HepG2 (cell line): Measurements from ENCODE around the gene KMT2B. TPM values are rescaled to one million over a fixed set of nuclear protein-coding genes. Genes with fewer than 3 reads are reported as not detected.
A peak's percentile ranks its signal among the peaks of the same experiment; 100 is the strongest.

Experiments used
- ADNP ChIP-seq: sonication (generic); formaldehyde crosslinking; IDR thresholded peaks from 2 replicates; pipeline ENCODE4 v1.4.0; 2020; ENCODE audit warnings: missing genetic modification reagents
- AGO2 ChIP-seq: fragments of 200-400 bp; formaldehyde crosslinking; optimal IDR thresholded peaks from 2 replicates; pipeline ENCODE3; 2017; ENCODE audit warnings: mild to moderate bottlenecking, low read depth, low read length, moderate library complexity
- DNMT3B ChIP-seq: conservative IDR thresholded peaks from 2 replicates; pipeline ENCODE4 v1.6.1; 2016; ENCODE audit warnings: missing biosample characterization, control low read depth
- DR1 ChIP-seq: sonication (generic); formaldehyde crosslinking; IDR thresholded peaks from 2 replicates; pipeline ENCODE4 v1.8.0; 2021; ENCODE audit warnings: mild to moderate bottlenecking, missing genetic modification reagents, inconsistent platforms
- ELF1 ChIP-seq: sonication (generic); formaldehyde crosslinking; IDR thresholded peaks from 2 replicates; pipeline ENCODE4 v1.4.0; 2020; ENCODE audit warnings: missing genetic modification reagents
- GPN1 ChIP-seq: sonication (generic); formaldehyde crosslinking; IDR thresholded peaks from 2 replicates; pipeline ENCODE4 v1.5.1; 2020; ENCODE audit warnings: missing genetic modification reagents, borderline replicate concordance
- IKZF4 ChIP-seq: sonication (generic); formaldehyde crosslinking; IDR thresholded peaks from 2 replicates; pipeline ENCODE4 v1.5.1; 2020; ENCODE audit warnings: borderline replicate concordance, mild to moderate bottlenecking, low read depth, missing genetic modification reagents; ENCODE audit errors: not compliant biosample characterization
- KDM4B ChIP-seq: sonication (generic); formaldehyde crosslinking; IDR thresholded peaks from 2 replicates; pipeline ENCODE4 v1.4.0; 2020; ENCODE audit warnings: missing genetic modification reagents
- MED1 ChIP-seq: sonication (generic); formaldehyde crosslinking; IDR thresholded peaks from 2 replicates; pipeline ENCODE4 v1.4.0; 2020; ENCODE audit warnings: missing genetic modification reagents
- MIER3 ChIP-seq: IDR thresholded peaks from 2 replicates; pipeline ENCODE4 v1.6.1; 2016; ENCODE audit warnings: missing compliant biosample characterization, borderline replicate concordance
- NFIB ChIP-seq: sonication (generic); formaldehyde crosslinking; IDR thresholded peaks from 2 replicates; pipeline ENCODE4 v1.9.0; 2021; ENCODE audit warnings: missing genetic modification reagents, mild to moderate bottlenecking, borderline replicate concordance
- PRPF4 ChIP-seq: fragments of 200-400 bp; formaldehyde crosslinking; IDR thresholded peaks from 2 replicates; pipeline ENCODE4 v1.6.1; 2016; ENCODE audit warnings: low read length, low read depth; ENCODE audit not compliant: poor library complexity, severe bottlenecking
- REPIN1 ChIP-seq: sonication (generic); formaldehyde crosslinking; IDR thresholded peaks from 2 replicates; pipeline ENCODE4 v1.8.0; 2022; ENCODE audit warnings: missing genetic modification reagents, low read depth, mild to moderate bottlenecking, borderline replicate concordance
- SOX5 ChIP-seq: IDR thresholded peaks from 2 replicates; pipeline ENCODE4 v1.6.1; 2016; ENCODE audit warnings: borderline replicate concordance
- SRSF4 ChIP-seq: fragments of 200-400 bp; formaldehyde crosslinking; IDR thresholded peaks from one replicate; pipeline ENCODE4 v1.6.1; 2018; ENCODE audit warnings: mild to moderate bottlenecking, low read depth, low read length, moderate library complexity; ENCODE audit not compliant: poor library complexity, severe bottlenecking
- ZKSCAN1 ChIP-seq: fragments of 150-350 bp; IDR thresholded peaks from 2 replicates; pipeline ENCODE4 v1.6.1; 2014; ENCODE audit warnings: low read length
- ZMYM4 ChIP-seq: sonication (generic); formaldehyde crosslinking; IDR thresholded peaks from 2 replicates; pipeline ENCODE4 v1.8.1; 2023; ENCODE audit warnings: mild to moderate bottlenecking, missing genetic modification reagents
- ZNF12 ChIP-seq: sonication (generic); formaldehyde crosslinking; IDR thresholded peaks from 2 replicates; pipeline ENCODE4 v1.5.0; 2020; ENCODE audit warnings: missing genetic modification reagents
- ZNF282 ChIP-seq: fragments of 450-650 bp; IDR thresholded peaks from 2 replicates; pipeline ENCODE4 v1.6.1; 2018; ENCODE audit not compliant: partially characterized antibody
- ZNF556 ChIP-seq: sonication (generic); formaldehyde crosslinking; IDR thresholded peaks from 2 replicates; pipeline ENCODE4 v1.4.0; 2020; ENCODE audit warnings: mild to moderate bottlenecking, missing genetic modification reagents, borderline replicate concordance
- ZNF660 ChIP-seq: sonication (generic); formaldehyde crosslinking; IDR thresholded peaks from 2 replicates; pipeline ENCODE4 v1.5.1; 2020; ENCODE audit warnings: mild to moderate bottlenecking, low read depth, missing genetic modification reagents, borderline replicate concordance
- ZNF672 ChIP-seq: sonication (generic); formaldehyde crosslinking; IDR thresholded peaks from 2 replicates; pipeline ENCODE4 v1.8.1; 2022; ENCODE audit warnings: missing genetic modification reagents
- polyA plus RNA-seq, 8 experiments: library from polyadenylated mRNA; depleted of rRNA in 3 of 8; stranded (reverse) in 7 of 8; unstranded in 1 of 8; fragments of >200 nt; fragmentation: Illumina TruSeq in 4 of 8; extraction: Trizol in 4 of 8; gene quantifications; 2 replicates each; pipeline versions ENCODE4 v1.2.1 to v1.2.3, GENCODE V29; 2011 to 2016; ENCODE audit warnings: low read depth in 4 of 8, missing spikeins in 1 of 8, mixed read lengths in 1 of 8; ENCODE audit not compliant: insufficient read depth in 1 of 8
- total RNA-seq, 5 experiments: library from RNA; depleted of rRNA; stranded (reverse); fragments of >200 nt; fragmentation: Illumina TruSeq; extraction: Trizol; gene quantifications; 2 replicates each; pipeline ENCODE4 v1.2.3, GENCODE V29; 2016; ENCODE audit warnings: low read depth in 1 of 5
- TF ChIP-seq, protein P1 (sequence below): sonication (generic); formaldehyde crosslinking; IDR thresholded peaks from 2 replicates; pipeline ENCODE4 v1.4.0; 2020; ENCODE audit warnings: missing genetic modification reagents, borderline replicate concordance
- TF ChIP-seq, protein P2 (sequence below): sonication (generic); formaldehyde crosslinking; IDR thresholded peaks from 2 replicates; pipeline ENCODE4 v1.9.0; 2021; ENCODE audit warnings: missing genetic modification reagents, borderline replicate concordance
- TF ChIP-seq, protein P3 (sequence below): sonication (generic); formaldehyde crosslinking; IDR thresholded peaks from 2 replicates; pipeline ENCODE4 v1.8.0; 2023; ENCODE audit warnings: mild to moderate bottlenecking, missing genetic modification reagents
- TF ChIP-seq, protein P4 (sequence below): sonication (generic); formaldehyde crosslinking; IDR thresholded peaks from 2 replicates; pipeline ENCODE4 v1.4.0; 2020; ENCODE audit warnings: missing genetic modification reagents

KMT2B gene
- total and polyA plus RNA-seq, 2 of the 13 experiments (the other 11 are each of a cell fraction or from before 2014, with no cell fraction given): 6.2 to 16.9 TPM

DNA sequence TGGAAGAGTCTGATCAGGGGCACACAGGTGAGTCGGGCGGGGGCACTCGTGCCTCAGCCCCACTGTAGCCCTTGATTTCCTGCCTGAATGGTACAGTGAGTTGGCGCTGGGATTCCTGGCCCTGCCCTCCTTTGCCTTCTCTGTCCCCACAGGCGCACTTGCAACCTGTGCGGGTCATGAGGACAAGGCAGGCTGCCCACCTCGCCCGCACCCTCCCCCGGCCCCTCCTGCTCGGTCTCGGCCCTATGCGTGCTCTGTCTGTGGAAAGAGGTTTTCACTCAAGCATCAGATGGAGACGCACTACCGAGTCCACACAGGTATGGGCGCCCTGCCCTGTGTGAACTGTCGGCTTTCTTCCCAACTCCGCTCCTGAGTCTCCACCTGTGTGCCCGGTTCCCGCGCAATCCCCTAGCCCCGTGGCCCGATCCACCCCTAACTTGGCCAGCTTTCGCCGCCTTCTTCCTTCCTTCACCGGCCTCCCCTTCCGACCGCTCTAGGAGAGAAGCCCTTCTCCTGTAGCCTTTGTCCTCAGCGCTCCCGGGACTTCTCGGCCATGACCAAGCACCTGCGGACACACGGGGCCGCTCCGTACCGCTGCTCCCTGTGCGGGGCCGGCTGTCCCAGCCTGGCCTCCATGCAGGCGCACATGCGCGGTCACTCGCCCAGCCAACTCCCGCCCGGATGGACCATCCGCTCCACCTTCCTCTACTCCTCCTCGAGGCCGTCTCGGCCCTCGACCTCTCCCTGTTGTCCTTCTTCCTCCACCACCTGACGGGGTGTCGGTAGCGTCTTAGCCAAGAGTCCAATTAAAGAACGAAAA lies 1.6 kb upstream of the KMT2B start (continued):
- TF ChIP-seq, protein P1, sequence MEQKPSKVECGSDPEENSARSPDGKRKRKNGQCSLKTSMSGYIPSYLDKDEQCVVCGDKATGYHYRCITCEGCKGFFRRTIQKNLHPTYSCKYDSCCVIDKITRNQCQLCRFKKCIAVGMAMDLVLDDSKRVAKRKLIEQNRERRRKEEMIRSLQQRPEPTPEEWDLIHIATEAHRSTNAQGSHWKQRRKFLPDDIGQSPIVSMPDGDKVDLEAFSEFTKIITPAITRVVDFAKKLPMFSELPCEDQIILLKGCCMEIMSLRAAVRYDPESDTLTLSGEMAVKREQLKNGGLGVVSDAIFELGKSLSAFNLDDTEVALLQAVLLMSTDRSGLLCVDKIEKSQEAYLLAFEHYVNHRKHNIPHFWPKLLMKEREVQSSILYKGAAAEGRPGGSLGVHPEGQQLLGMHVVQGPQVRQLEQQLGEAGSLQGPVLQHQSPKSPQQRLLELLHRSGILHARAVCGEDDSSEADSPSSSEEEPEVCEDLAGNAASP (CRISPR knock-in tag): peak; percentile 27; the same call in 1 of the 2 replicates
- TF ChIP-seq DNMT3B (CRISPR knock-in tag): no peak
- TF ChIP-seq REPIN1 (CRISPR knock-in tag): no peak; the same call in 1 of the 2 replicates
- TF ChIP-seq ADNP: no peak
- TF ChIP-seq, protein P2, sequence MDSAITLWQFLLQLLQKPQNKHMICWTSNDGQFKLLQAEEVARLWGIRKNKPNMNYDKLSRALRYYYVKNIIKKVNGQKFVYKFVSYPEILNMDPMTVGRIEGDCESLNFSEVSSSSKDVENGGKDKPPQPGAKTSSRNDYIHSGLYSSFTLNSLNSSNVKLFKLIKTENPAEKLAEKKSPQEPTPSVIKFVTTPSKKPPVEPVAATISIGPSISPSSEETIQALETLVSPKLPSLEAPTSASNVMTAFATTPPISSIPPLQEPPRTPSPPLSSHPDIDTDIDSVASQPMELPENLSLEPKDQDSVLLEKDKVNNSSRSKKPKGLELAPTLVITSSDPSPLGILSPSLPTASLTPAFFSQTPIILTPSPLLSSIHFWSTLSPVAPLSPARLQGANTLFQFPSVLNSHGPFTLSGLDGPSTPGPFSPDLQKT: no peak
- no peak for TF ChIP-seq MED1 (CRISPR knock-in tag)
- TF ChIP-seq GPN1 (CRISPR knock-in tag): peak; percentile 57; the same call in 1 of the 2 replicates
- TF ChIP-seq ZNF660: no peak
- TF ChIP-seq NFIB: no peak
- TF ChIP-seq ZNF12: no peak
- TF ChIP-seq ZKSCAN1: no peak
- TF ChIP-seq AGO2: no peak
- TF ChIP-seq ZNF672 (CRISPR knock-in tag): no peak; the same call in 1 of the 2 replicates
- no peak for TF ChIP-seq DR1 (CRISPR knock-in tag)
- no peak for TF ChIP-seq SOX5 (CRISPR knock-in tag)
- TF ChIP-seq KDM4B (CRISPR knock-in tag): no peak
- TF ChIP-seq PRPF4: no peak
- TF ChIP-seq ZMYM4 (CRISPR knock-in tag): peak; percentile 27; the same call in 1 of the 2 replicates
- TF ChIP-seq, protein P3, sequence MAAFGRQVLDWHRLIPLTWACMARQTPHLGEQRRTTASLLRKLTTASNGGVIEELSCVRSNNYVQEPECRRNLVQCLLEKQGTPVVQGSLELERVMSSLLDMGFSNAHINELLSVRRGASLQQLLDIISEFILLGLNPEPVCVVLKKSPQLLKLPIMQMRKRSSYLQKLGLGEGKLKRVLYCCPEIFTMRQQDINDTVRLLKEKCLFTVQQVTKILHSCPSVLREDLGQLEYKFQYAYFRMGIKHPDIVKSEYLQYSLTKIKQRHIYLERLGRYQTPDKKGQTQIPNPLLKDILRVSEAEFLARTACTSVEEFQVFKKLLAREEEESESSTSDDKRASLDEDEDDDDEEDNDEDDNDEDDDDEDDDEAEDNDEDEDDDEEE: peak; percentile 72; the same call in 1 of the 2 replicates
- no peak for TF ChIP-seq IKZF4
- peak; percentile 39; the same call in 1 of the 2 replicates for TF ChIP-seq MIER3 (CRISPR knock-in tag)
- TF ChIP-seq, protein P4, sequence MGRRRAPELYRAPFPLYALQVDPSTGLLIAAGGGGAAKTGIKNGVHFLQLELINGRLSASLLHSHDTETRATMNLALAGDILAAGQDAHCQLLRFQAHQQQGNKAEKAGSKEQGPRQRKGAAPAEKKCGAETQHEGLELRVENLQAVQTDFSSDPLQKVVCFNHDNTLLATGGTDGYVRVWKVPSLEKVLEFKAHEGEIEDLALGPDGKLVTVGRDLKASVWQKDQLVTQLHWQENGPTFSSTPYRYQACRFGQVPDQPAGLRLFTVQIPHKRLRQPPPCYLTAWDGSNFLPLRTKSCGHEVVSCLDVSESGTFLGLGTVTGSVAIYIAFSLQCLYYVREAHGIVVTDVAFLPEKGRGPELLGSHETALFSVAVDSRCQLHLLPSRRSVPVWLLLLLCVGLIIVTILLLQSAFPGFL (CRISPR knock-in tag): no peak
- TF ChIP-seq ELF1 (CRISPR knock-in tag): peak; percentile 30; the same call in 1 of the 2 replicates
- no peak for TF ChIP-seq ZNF282
- no peak for TF ChIP-seq ZNF556
- TF ChIP-seq SRSF4: no peak
